ENCODE results near the gene GTF3C2.

Gene GTF3C2

GRCh38 chr2:27377618-27378095 is 21.1 kb upstream of the GTF3C2 start:
- H3K9me3 Mint-ChIP-seq: no peaks in the 10 kb centered on the region
- H3K4me3 Mint-ChIP-seq: no peak overlapping the region
- peaks cover 72% of the 10 kb centered on the region for H3K36me3 Mint-ChIP-seq (ENCODE audit: low read depth)
- peaks cover 35% of the 10 kb centered on the region for H3K4me1 Mint-ChIP-seq (ENCODE audit: low read depth)
- H3K27ac Mint-ChIP-seq: no peak overlapping the region
- H3K27me3 Mint-ChIP-seq: no peaks in the 10 kb centered on the region

- H3K4me3 Mint-ChIP-seq: no peak overlapping the region
- H3K36me3 Mint-ChIP-seq (ENCODE audit: low read depth): peaks cover 72% of the 10 kb centered on the region
- peaks cover 41% of the 10 kb centered on the region for H3K4me1 Mint-ChIP-seq (ENCODE audit: low read depth)
- no peaks in the 10 kb centered on the region for H3K27me3 Mint-ChIP-seq
- H3K27ac Mint-ChIP-seq: no peak overlapping the region
- H3K9me3 Mint-ChIP-seq: no peaks in the 10 kb centered on the region
Observed at GRCh38 chr2:27376866-27377617, 20.5 kb upstream of the GTF3C2 start.

- H3K4me3 Mint-ChIP-seq: no peak overlapping the region
- H3K27ac Mint-ChIP-seq: no peak overlapping the region
- no peaks in the 10 kb centered on the region for H3K9me3 Mint-ChIP-seq
- peaks cover 44% of the 10 kb centered on the region for H3K4me1 Mint-ChIP-seq (ENCODE audit: low read depth)
- H3K27me3 Mint-ChIP-seq: no peaks in the 10 kb centered on the region
- peaks cover 70% of the 10 kb centered on the region for H3K36me3 Mint-ChIP-seq (ENCODE audit: low read depth)
Observed at GRCh38 chr2:27376151-27376865, 19.7 kb upstream of the GTF3C2 start.

GRCh38 chr2:27375513-27376099 is 19.0 kb upstream of the GTF3C2 start:
- peaks cover 40% of the 10 kb centered on the region for H3K4me1 Mint-ChIP-seq (ENCODE audit: low read depth)
- peaks cover 68% of the 10 kb centered on the region for H3K36me3 Mint-ChIP-seq (ENCODE audit: low read depth)
- H3K27ac Mint-ChIP-seq: peak overlapping the region; percentile 67

GRCh38 chr2:27373567-27373966 is 17.0 kb upstream of the GTF3C2 start:
- Mint-ChIP-seq H3K27ac (no peak overlapping the region), H3K9me3 (no peaks in the 10 kb centered on the region), H3K4me1 (ENCODE audit: low read depth) (peaks cover 35% of the 10 kb centered on the region), H3K4me3 (no peak overlapping the region), H3K27me3 (no peaks in the 10 kb centered on the region), H3K36me3 (ENCODE audit: low read depth) (peaks cover 71% of the 10 kb centered on the region)

More at GRCh38 chr2:27375513-27376099, 19.0 kb upstream of the GTF3C2 start:
- Mint-ChIP-seq H3K4me3 (no peak overlapping the region), H3K9me3 (no peaks in the 10 kb centered on the region), H3K27me3 (no peaks in the 10 kb centered on the region)

GRCh38 chr2:27372937-27373336 is 16.4 kb upstream of the GTF3C2 start:
- H3K27me3 Mint-ChIP-seq: no peaks in the 10 kb centered on the region
- H3K9me3 Mint-ChIP-seq: no peaks in the 10 kb centered on the region
- peaks cover 37% of the 10 kb centered on the region for H3K4me1 Mint-ChIP-seq (ENCODE audit: low read depth)
- peaks cover 77% of the 10 kb centered on the region for H3K36me3 Mint-ChIP-seq (ENCODE audit: low read depth)
- H3K27ac Mint-ChIP-seq: peak overlapping the region; percentile 80
- peak overlapping the region; percentile 98 for H3K4me3 Mint-ChIP-seq

- Mint-ChIP-seq H3K36me3 (ENCODE audit: low read depth) (peaks cover 77% of the 10 kb centered on the region), H3K4me1 (ENCODE audit: low read depth) (peaks cover 45% of the 10 kb centered on the region), H3K4me3 (peak overlapping the region; percentile 98), H3K9me3 (no peaks in the 10 kb centered on the region), H3K27me3 (no peaks in the 10 kb centered on the region), H3K27ac (peak overlapping the region; percentile 99)
Observed at GRCh38 chr2:27370816-27371620, 14.5 kb upstream of the GTF3C2 start.

- Mint-ChIP-seq H3K36me3 (ENCODE audit: low read depth) (peaks cover 71% of the 10 kb centered on the region), H3K4me1 (ENCODE audit: low read depth) (peaks cover 45% of the 10 kb centered on the region), H3K27ac (peak within 1 kb of the TSS; percentile 99), H3K27me3 (no peaks in the 10 kb centered on the region), H3K9me3 (no peaks in the 10 kb centered on the region), H3K4me3 (peak within 1 kb of the TSS; percentile 98)
Observed at GRCh38 chr2:27370026-27370815, 13.7 kb upstream of the GTF3C2 start, which contains the start of the genes EIF2B4 and SNX17. TSS of gene EIF2B4 (minus strand) at chr2:27370338. CDS start at chr2:27370314, 24 bp downstream. TSS of gene SNX17 (plus strand) at chr2:27370616. CDS start at chr2:27370744, 128 bp downstream.

GRCh38 chr2:27369471-27370025 is 13.0 kb upstream of the GTF3C2 start:
- Mint-ChIP-seq H3K4me3 (peak overlapping the region; percentile 98), H3K27me3 (no peaks in the 10 kb centered on the region), H3K9me3 (no peaks in the 10 kb centered on the region), H3K36me3 (ENCODE audit: low read depth) (peaks cover 69% of the 10 kb centered on the region), H3K27ac (peak overlapping the region; percentile 79), H3K4me1 (ENCODE audit: low read depth) (peaks cover 45% of the 10 kb centered on the region)

- no peak overlapping the region for H3K4me3 Mint-ChIP-seq
- peaks cover 16% of the 10 kb centered on the region for H3K4me1 Mint-ChIP-seq (ENCODE audit: low read depth)
- H3K9me3 Mint-ChIP-seq: no peaks in the 10 kb centered on the region
- H3K36me3 Mint-ChIP-seq (ENCODE audit: low read depth): peaks cover 54% of the 10 kb centered on the region
- peak overlapping the region; percentile 61 for H3K27ac Mint-ChIP-seq
- H3K27me3 Mint-ChIP-seq: no peaks in the 10 kb centered on the region
Observed at GRCh38 chr2:27363933-27364332, 7.4 kb upstream of the GTF3C2 start.

GRCh38 chr2:27362678-27363420 is 6.3 kb upstream of the GTF3C2 start:
- no peaks in the 10 kb centered on the region for H3K9me3 Mint-ChIP-seq
- H3K27me3 Mint-ChIP-seq: no peaks in the 10 kb centered on the region
- H3K4me1 Mint-ChIP-seq (ENCODE audit: low read depth): peaks cover 17% of the 10 kb centered on the region
- H3K27ac Mint-ChIP-seq: peak overlapping the region; percentile 27
- H3K36me3 Mint-ChIP-seq (ENCODE audit: low read depth): peaks cover 55% of the 10 kb centered on the region
- no peak overlapping the region for H3K4me3 Mint-ChIP-seq

- Mint-ChIP-seq H3K27ac (peak overlapping the region; percentile 99), H3K36me3 (ENCODE audit: low read depth) (peaks cover 29% of the 10 kb centered on the region), H3K9me3 (no peaks in the 10 kb centered on the region), H3K27me3 (no peaks in the 10 kb centered on the region), H3K4me3 (peak overlapping the region; percentile 99), H3K4me1 (ENCODE audit: low read depth) (peaks cover 59% of the 10 kb centered on the region)
Observed at GRCh38 chr2:27356056-27356381, 545 bp downstream of the GTF3C2 start.

GRCh38 chr2:27354597-27354927 is 2.0 kb downstream of the GTF3C2 start:
- peaks cover 31% of the 10 kb centered on the region for H3K36me3 Mint-ChIP-seq (ENCODE audit: low read depth)
- H3K4me3 Mint-ChIP-seq: peak overlapping the region; percentile 99
- H3K9me3 Mint-ChIP-seq: no peaks in the 10 kb centered on the region
- no peak overlapping the region for H3K27ac Mint-ChIP-seq
- H3K27me3 Mint-ChIP-seq: no peaks in the 10 kb centered on the region
- H3K4me1 Mint-ChIP-seq (ENCODE audit: low read depth): peaks cover 59% of the 10 kb centered on the region
